Neural progenitor cell (in vitro differentiated cells): Measurements from ENCODE around the gene POLN. TPM values are rescaled to one million over a fixed set of nuclear protein-coding genes. Genes with fewer than 3 reads are reported as not detected.

Source experiments
- DNase-seq: peaks from one replicate; pipeline ENCODE4 v3.0.0-alpha.2; 2016; ENCODE audit warnings: low spot score
- H2AFZ ChIP-seq: fragments of 200-600 bp; sonication (generic); replicated peaks from 2 replicates; pipeline ENCODE4 v1.6.1; 2016; ENCODE audit warnings: antibody characterized with exemption
- H3F3A ChIP-seq: fragments of 200-600 bp; sonication (generic); 2 replicates; pipeline ENCODE4 v1.6.1; 2016; ENCODE audit warnings: antibody characterized with exemption, low read depth
- H3K27ac ChIP-seq: fragments of 200-600 bp; sonication (generic); 2 replicates; pipeline ENCODE4 v1.5.1; 2016; ENCODE audit warnings: mild to moderate bottlenecking
- H3K27me3 ChIP-seq: fragments of 200-600 bp; sonication (generic); 2 replicates; pipeline ENCODE4 v1.6.1; 2016; ENCODE audit warnings: mild to moderate bottlenecking, moderate library complexity
- H3K36me3 ChIP-seq: fragments of 200-600 bp; sonication (generic); 2 replicates; pipeline ENCODE4 v1.5.1; 2016
- H3K4me1 ChIP-seq: fragments of 200-600 bp; sonication (generic); 2 replicates; pipeline ENCODE4 v1.6.1; 2016; ENCODE audit warnings: mixed run types
- H3K4me2 ChIP-seq: fragments of 200-600 bp; sonication (generic); 2 replicates; pipeline ENCODE4 v1.6.1; 2016
- H3K4me3 ChIP-seq: fragments of 200-600 bp; sonication (generic); 2 replicates; pipeline ENCODE4 v1.5.1; 2016
- H3K79me2 ChIP-seq: fragments of 200-600 bp; sonication (generic); 2 replicates; pipeline ENCODE4 v1.6.1; 2016; ENCODE audit warnings: low read depth
- H3K9ac ChIP-seq: fragments of 200-600 bp; sonication (generic); 2 replicates; pipeline ENCODE4 v1.6.1; 2016
- H3K9me3 ChIP-seq: fragments of 200-600 bp; sonication (generic); 2 replicates; pipeline ENCODE4 v1.5.1; 2016; ENCODE audit warnings: low read depth
- H4K20me1 ChIP-seq: fragments of 200-600 bp; sonication (generic); 2 replicates; pipeline ENCODE4 v1.6.1; 2016; ENCODE audit warnings: low read depth
- H3K27ac Mint-ChIP-seq: 3 replicates; pipeline ENCODE4 v1.8.0; 2021; ENCODE audit warnings: mixed read lengths
- H3K27me3 Mint-ChIP-seq: 2 replicates; pipeline ENCODE4 v1.8.0; 2022; ENCODE audit warnings: low read depth, mild to moderate bottlenecking, inconsistent platforms, moderate library complexity, mixed read lengths; ENCODE audit not compliant: insufficient read depth
- H3K36me3 Mint-ChIP-seq: 3 replicates; pipeline ENCODE4 v1.8.0; 2021; ENCODE audit warnings: mixed read lengths
- H3K4me1 Mint-ChIP-seq: 3 replicates; pipeline ENCODE4 v1.8.0; 2021; ENCODE audit warnings: mixed read lengths
- H3K4me3 Mint-ChIP-seq: 3 replicates; pipeline ENCODE4 v1.8.0; 2021; ENCODE audit warnings: mild to moderate bottlenecking, moderate library complexity, mixed read lengths
- H3K9me3 Mint-ChIP-seq: 3 replicates; pipeline ENCODE4 v1.8.0; 2020; ENCODE audit warnings: mixed read lengths
- EZH2 ChIP-seq: fragments of 200-600 bp; sonication (generic); IDR thresholded peaks from 2 replicates; pipeline ENCODE4 v1.6.1; 2017; ENCODE audit warnings: antibody characterized with exemption, mild to moderate bottlenecking, moderate library complexity
- EZH2phosphoT487 ChIP-seq: fragments of 200-600 bp; sonication (generic); IDR thresholded peaks from 2 replicates; pipeline ENCODE4 v1.6.1; 2017; ENCODE audit warnings: antibody characterized with exemption
- total RNA-seq: library from RNA; depleted of rRNA; stranded (reverse); fragments of >200 nt; gene quantifications from 2 replicates; pipeline ENCODE4 v1.2.3, GENCODE V29; 2015; ENCODE audit warnings: low replicate concordance
- TF ChIP-seq, protein P1 (sequence below): fragments of 200-600 bp; sonication (generic); IDR thresholded peaks from 2 replicates; pipeline ENCODE4 v1.5.1; 2017; ENCODE audit warnings: antibody characterized with exemption, mild to moderate bottlenecking

The POLN gene
- total RNA-seq, 1 donor from 2014 or later, result 1.7 TPM

DNA sequence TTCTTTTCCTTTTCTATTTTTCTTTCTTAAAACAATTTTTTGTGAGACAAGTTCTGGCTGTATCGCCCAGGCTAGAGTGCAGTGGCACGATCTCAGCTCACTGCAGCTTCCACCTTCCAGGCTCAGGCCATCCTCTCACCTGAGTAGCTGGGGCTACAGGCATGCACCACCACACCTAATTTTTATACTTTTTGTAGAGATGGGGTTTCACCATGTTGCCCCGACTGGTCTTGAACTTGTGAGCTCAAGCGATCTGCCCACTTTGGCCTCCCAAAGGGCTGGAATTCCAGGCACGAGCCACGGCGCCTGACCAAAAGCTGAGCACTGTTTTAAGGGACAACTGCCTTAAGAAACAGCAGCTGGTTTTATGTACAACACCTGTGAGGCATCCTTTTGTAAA lies 192.1 kb downstream of the POLN start:
- Histone ChIP-seq H3K36me3 (no peaks in the 10 kb centered on the region), H3F3A (no peaks in the 10 kb centered on the region), H3K4me2 (no peak overlapping the region), H3K27me3 (peaks cover 32% of the 10 kb centered on the region), H2AFZ (no peak overlapping the region), H3K4me3 (no peak overlapping the region), H3K9me3 (no peaks in the 10 kb centered on the region), H3K79me2 (no peaks in the 10 kb centered on the region), H3K4me1 (no peaks in the 10 kb centered on the region), H3K9ac (no peak overlapping the region), H3K27ac (no peak overlapping the region), H4K20me1 (no peaks in the 10 kb centered on the region)
- peaks cover 10% of the 10 kb centered on the region for H3K27me3 Mint-ChIP-seq
- H3K27ac Mint-ChIP-seq, result no peak overlapping the region
- no peaks in the 10 kb centered on the region for H3K9me3 Mint-ChIP-seq
- H3K4me3 Mint-ChIP-seq, result no peak overlapping the region
- no peaks in the 10 kb centered on the region for H3K36me3 Mint-ChIP-seq
- TF ChIP-seq EZH2, result no peak
- no peak for TF ChIP-seq EZH2phosphoT487
- TF ChIP-seq, protein P1, sequence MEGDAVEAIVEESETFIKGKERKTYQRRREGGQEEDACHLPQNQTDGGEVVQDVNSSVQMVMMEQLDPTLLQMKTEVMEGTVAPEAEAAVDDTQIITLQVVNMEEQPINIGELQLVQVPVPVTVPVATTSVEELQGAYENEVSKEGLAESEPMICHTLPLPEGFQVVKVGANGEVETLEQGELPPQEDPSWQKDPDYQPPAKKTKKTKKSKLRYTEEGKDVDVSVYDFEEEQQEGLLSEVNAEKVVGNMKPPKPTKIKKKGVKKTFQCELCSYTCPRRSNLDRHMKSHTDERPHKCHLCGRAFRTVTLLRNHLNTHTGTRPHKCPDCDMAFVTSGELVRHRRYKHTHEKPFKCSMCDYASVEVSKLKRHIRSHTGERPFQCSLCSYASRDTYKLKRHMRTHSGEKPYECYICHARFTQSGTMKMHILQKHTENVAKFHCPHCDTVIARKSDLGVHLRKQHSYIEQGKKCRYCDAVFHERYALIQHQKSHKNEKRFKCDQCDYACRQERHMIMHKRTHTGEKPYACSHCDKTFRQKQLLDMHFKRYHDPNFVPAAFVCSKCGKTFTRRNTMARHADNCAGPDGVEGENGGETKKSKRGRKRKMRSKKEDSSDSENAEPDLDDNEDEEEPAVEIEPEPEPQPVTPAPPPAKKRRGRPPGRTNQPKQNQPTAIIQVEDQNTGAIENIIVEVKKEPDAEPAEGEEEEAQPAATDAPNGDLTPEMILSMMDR, result no peak
- peaks cover 5% of the 10 kb centered on the region for H3K4me1 Mint-ChIP-seq
- DNase-seq, result no peak

DNA sequence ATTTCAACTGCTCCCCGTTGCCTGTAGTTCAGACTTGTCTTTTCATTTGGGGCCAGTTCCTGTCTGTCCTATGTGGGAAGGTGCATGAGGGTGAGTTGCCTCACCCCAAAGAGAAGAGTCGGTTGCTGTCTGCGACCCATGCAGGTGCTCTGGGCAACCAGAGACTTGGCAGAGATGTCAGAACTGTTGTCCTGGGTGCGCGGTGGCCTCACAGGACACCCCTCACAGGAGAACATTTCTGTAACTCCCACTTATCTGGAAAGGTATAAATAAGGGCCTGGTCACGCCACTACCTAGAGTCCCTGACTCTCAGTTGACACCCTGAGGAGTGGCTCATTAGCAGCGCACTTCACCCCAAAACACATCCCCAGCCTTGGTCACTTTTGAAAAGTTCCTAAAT lies 192.5 kb downstream of the POLN start:
- H3K27ac Mint-ChIP-seq, result no peak overlapping the region
- TF ChIP-seq EZH2phosphoT487, result no peak
- TF ChIP-seq, protein P1, result no peak
- TF ChIP-seq EZH2, result no peak
- Histone ChIP-seq H3K4me2 (no peak overlapping the region), H3K4me1 (no peaks in the 10 kb centered on the region), H3K27me3 (peaks cover 28% of the 10 kb centered on the region), H3F3A (no peaks in the 10 kb centered on the region), H3K9me3 (no peaks in the 10 kb centered on the region), H4K20me1 (no peaks in the 10 kb centered on the region), H3K36me3 (no peaks in the 10 kb centered on the region), H3K4me3 (no peak overlapping the region), H3K79me2 (no peaks in the 10 kb centered on the region), H2AFZ (no peak overlapping the region), H3K27ac (no peak overlapping the region), H3K9ac (no peak overlapping the region)
- no peak overlapping the region for H3K4me3 Mint-ChIP-seq
- H3K36me3 Mint-ChIP-seq, result peaks cover 2% of the 10 kb centered on the region
- no peaks in the 10 kb centered on the region for H3K9me3 Mint-ChIP-seq
- peaks cover 10% of the 10 kb centered on the region for H3K27me3 Mint-ChIP-seq
- no peak for DNase-seq
- peaks cover 5% of the 10 kb centered on the region for H3K4me1 Mint-ChIP-seq

DNA sequence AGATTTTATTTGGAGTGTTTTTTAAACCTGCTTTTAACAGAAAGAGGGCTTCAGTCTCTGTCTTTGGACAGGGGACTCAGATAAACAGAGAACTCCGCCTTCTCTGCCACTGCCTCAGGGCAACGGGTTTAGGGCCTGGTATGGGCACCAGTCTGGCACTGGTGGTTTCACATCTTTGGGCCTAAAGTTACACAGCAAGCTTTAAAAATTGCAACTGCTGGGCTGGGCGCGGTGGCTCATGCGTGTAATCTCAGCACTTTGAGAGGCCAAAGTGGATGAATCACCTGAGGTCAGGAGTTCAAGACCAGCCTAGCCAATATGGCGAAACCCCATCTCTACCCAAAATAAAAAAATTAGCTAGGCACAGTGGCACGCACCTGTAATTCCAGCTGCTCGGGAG lies 193.1 kb downstream of the POLN start:
- Histone ChIP-seq H3K27me3 (peaks cover 22% of the 10 kb centered on the region), H4K20me1 (peaks cover 1% of the 10 kb centered on the region), H3K27ac (no peak overlapping the region), H3K79me2 (no peaks in the 10 kb centered on the region), H3K36me3 (no peaks in the 10 kb centered on the region), H3F3A (no peaks in the 10 kb centered on the region), H3K4me2 (no peak overlapping the region), H2AFZ (no peak overlapping the region), H3K9ac (no peak overlapping the region), H3K4me1 (no peaks in the 10 kb centered on the region), H3K9me3 (no peaks in the 10 kb centered on the region), H3K4me3 (no peak overlapping the region)
- Mint-ChIP-seq H3K9me3 (no peaks in the 10 kb centered on the region), H3K36me3 (peaks cover 2% of the 10 kb centered on the region), H3K4me1 (peaks cover 5% of the 10 kb centered on the region), H3K4me3 (no peak overlapping the region), H3K27ac (no peak overlapping the region), H3K27me3 (peaks cover 7% of the 10 kb centered on the region)
- no peak for DNase-seq
- no peak for TF ChIP-seq EZH2phosphoT487
- TF ChIP-seq EZH2, result no peak
- TF ChIP-seq, protein P1, result no peak
